ENCODE data around the gene SRGAP3. TPM values are rescaled to one million over a fixed set of nuclear protein-coding genes. Genes with fewer than 3 reads are reported as not detected.

The SRGAP3 gene
- total and polyA plus RNA-seq, 4 donors, result 1.2 to 32.8 (median 7.3) TPM

GRCh38 chr3:9107738-9108137 lies 141.7 kb downstream of the SRGAP3 start:
- H3K9me3 ChIP-seq (ENCODE audit: control insufficient read depth in 4 of 4, insufficient read depth in 3 of 4, low read length in 3 of 4), result no peaks in the 10 kb centered on the region
- H3K9ac ChIP-seq (ENCODE audit: insufficient read depth in 1 of 2, low read length in 2 of 2), result no peak overlapping the region
- peaks cover 0 to 34% (median 4%) of the 10 kb centered on the region in 5 donors for H3K4me1 ChIP-seq (ENCODE audit: control insufficient read depth in 5 of 5, insufficient read depth in 5 of 5, low read length in 5 of 5)
- H3K4me3 ChIP-seq, result no peak overlapping the region
- no peak overlapping the region for H3K27ac ChIP-seq (ENCODE audit: low read depth in 1 of 2, low read length in 1 of 2)
- 88 to 91% methylated on average over 1 of the region's 1 CpG for WGBS, 2 donors
- DNase-seq (no peak), ATAC-seq (ENCODE audit: insufficient read depth, low FRiP score) (no peak)
- TF ChIP-seq CTCF (IDR thresholded peaks at IDR 0.05; ENCODE audit: control extremely low read depth, extremely low read depth), result no peak
- no peaks in the 10 kb centered on the region for H3K27me3 ChIP-seq (ENCODE audit: control insufficient read depth in 3 of 3, insufficient read depth in 3 of 3, low read length in 2 of 3)
- H3K36me3 ChIP-seq (ENCODE audit: control insufficient read depth in 4 of 4, insufficient read depth in 4 of 4, low read length in 4 of 4), result no peaks in the 10 kb centered on the region

- H3K9me3 ChIP-seq (ENCODE audit: control insufficient read depth in 4 of 4, insufficient read depth in 3 of 4, low read length in 3 of 4), result no peaks in the 10 kb centered on the region
- 59 to 71% methylated on average over 1 of the region's 1 CpG for WGBS, 2 donors
- peaks cover 0 to 37% (median 0%) of the 10 kb centered on the region in 5 donors for H3K4me1 ChIP-seq (ENCODE audit: control insufficient read depth in 5 of 5, insufficient read depth in 5 of 5, low read length in 5 of 5)
- DNase-seq (no peak), ATAC-seq (ENCODE audit: insufficient read depth, low FRiP score) (no peak)
- no peak for TF ChIP-seq CTCF (IDR thresholded peaks at IDR 0.05; ENCODE audit: control extremely low read depth, extremely low read depth)
- no peak overlapping the region for H3K9ac ChIP-seq (ENCODE audit: insufficient read depth in 1 of 2, low read length in 2 of 2)
- no peaks in the 10 kb centered on the region for H3K36me3 ChIP-seq (ENCODE audit: control insufficient read depth in 4 of 4, insufficient read depth in 4 of 4, low read length in 4 of 4)
- H3K27ac ChIP-seq (ENCODE audit: low read depth in 1 of 2, low read length in 1 of 2), result no peak overlapping the region
- H3K27me3 ChIP-seq (ENCODE audit: control insufficient read depth in 3 of 3, insufficient read depth in 3 of 3, low read length in 2 of 3), result no peaks in the 10 kb centered on the region
- no peak overlapping the region for H3K4me3 ChIP-seq
These were observed 144.0 kb downstream of the SRGAP3 start for GRCh38 chr3:9105421-9105820.

- 95% methylated on average over 4 of the region's 4 CpGs for WGBS, 2 donors
- no peaks in the 10 kb centered on the region for H3K36me3 ChIP-seq (ENCODE audit: control insufficient read depth in 4 of 4, insufficient read depth in 4 of 4, low read length in 4 of 4)
- no peak for ATAC-seq (ENCODE audit: insufficient read depth, low FRiP score)
These were observed 145.3 kb downstream of the SRGAP3 start for GRCh38 chr3:9104121-9104520.

More at GRCh38 chr3:9104121-9104520, 145.3 kb downstream of the SRGAP3 start:
- Histone ChIP-seq H3K4me1 (ENCODE audit: control insufficient read depth in 5 of 5, insufficient read depth in 5 of 5, low read length in 5 of 5) (peaks cover 0 to 49% (median 0%) of the 10 kb centered on the region in 5 donors), H3K27ac (ENCODE audit: low read depth in 1 of 2, low read length in 1 of 2) (no peak overlapping the region), H3K9me3 (ENCODE audit: control insufficient read depth in 4 of 4, insufficient read depth in 3 of 4, low read length in 3 of 4) (no peaks in the 10 kb centered on the region), H3K9ac (ENCODE audit: insufficient read depth in 1 of 2, low read length in 2 of 2) (no peak overlapping the region), H3K4me3 (no peak overlapping the region), H3K27me3 (ENCODE audit: control insufficient read depth in 3 of 3, insufficient read depth in 3 of 3, low read length in 2 of 3) (no peaks in the 10 kb centered on the region)
- TF ChIP-seq CTCF (IDR thresholded peaks at IDR 0.05; ENCODE audit: control extremely low read depth, extremely low read depth), result no peak
- no peak for DNase-seq

All from lung (tissue), 12 donors.